Jurkat, Clone E6-1 (cell line): ENCODE results near the gene CDCP1.

Experiments used
- DNase-seq: peaks from one replicate; pipeline ENCODE4 v3.0.0-alpha.2; 2011; ENCODE audit warnings: low read depth, low spot score
- H3K4me3 ChIP-seq: 2 replicates; pipeline ENCODE4 v1.5.1; 2011; ENCODE audit warnings: mild to moderate bottlenecking, low read length, control low read depth, moderate library complexity

Gene CDCP1

DNA sequence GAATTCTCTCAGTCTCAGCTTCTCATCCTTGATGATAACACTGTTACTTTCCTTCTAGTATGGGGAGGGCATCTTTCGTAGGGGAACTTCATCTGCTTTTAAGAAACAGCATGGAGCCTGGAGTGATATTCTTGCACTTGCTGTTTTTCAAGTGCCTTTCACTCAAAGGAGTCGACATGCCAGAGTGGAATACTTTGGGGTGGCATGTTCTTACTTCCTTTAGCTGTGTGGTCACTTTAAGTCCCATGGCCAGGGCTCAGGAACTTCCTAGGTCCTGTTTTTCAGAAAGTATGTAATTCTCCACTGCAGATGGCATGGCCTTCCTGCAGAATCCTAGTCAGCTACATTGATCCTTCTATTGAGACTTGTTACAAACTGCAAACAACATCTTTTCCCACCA is 28.1 kb upstream of the CDCP1 start:
- H3K4me3 ChIP-seq: no peak overlapping the region
- no peak for DNase-seq

DNA sequence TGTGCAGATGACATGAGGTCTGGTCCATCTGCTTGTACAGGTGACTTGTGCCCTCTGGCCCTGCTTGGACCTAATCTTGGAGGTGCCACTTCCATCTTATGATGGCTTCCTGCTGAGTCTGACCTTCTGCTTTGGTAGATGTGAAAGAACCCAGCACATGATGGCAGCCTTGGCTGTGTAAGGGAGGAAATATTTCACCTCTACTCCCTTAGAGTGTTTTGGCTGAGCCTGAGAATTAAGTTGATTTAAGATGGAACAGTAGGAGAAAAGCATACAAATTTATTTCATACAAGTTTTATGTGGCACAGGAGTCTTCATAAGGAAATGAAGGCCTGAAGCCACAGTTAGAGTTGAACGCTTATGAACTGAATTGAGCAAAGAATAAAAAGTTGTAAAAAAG is 27.6 kb upstream of the CDCP1 start:
- no peak overlapping the region for H3K4me3 ChIP-seq
- no peak for DNase-seq

DNA sequence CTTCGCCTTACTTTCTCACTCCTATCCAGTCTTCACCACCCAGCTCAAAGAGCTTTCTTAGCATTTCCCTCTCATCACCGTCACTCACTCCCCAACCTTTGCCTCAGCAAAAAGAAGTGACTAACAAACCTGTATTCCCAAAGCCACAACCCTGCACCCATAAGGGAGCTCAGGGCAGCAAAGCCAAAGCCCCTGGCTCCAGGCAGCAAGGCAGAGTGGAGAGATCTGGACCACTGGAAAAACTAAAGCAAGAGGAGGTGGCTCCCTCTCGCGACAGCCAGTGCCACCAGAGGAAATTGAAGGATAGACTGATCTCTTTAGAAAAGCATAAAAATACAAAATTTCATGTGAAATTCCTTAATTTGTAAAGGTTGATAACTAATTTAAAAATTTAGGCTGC is 25.1 kb upstream of the CDCP1 start:
- H3K4me3 ChIP-seq: no peak overlapping the region
- no peak for DNase-seq

- no peak overlapping the region for H3K4me3 ChIP-seq
- no peak for DNase-seq
These were observed 23.9 kb upstream of the CDCP1 start for GRCh38 chr3:45170096-45170495.

DNA sequence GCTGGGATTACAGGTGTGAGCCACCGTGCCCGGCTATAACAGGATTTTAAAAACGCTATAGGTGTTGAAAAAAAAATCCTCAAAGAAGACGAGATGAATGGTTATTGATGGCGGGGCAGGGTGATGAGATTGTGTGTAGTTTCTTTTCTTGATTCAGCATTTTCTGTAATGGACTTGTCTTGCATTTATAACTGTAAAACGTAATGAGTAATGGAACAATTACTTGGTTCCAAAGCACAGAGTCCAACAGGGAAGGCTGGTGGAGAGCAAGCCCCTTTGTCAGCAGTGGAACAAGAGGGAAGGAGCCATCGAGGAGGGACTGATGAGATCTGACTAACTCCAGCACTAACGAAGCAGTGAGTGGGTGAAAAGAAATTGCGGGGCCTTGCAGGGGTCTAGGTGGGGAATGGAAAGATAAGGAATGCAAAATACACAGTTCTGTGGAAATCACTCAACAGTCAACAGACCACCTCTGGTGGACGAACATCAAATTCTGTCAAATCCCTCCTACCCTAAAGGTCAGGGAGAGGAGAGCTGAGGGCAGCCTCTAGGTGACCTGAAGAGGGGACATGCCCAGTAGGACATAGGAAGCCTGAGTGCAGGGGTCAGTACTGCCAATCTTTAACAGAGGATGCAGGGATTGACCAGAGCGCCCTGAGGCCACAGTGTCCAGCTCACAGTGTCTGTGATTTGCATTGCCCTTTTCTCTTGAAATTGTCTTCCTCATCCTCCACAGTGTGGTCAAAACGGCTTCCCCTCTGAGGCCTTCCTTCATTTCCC is 23.1 kb upstream of the CDCP1 start:
- DNase-seq: no peak

GRCh38 chr3:45168451-45168850 is 22.3 kb upstream of the CDCP1 start:
- H3K4me3 ChIP-seq: no peak overlapping the region
- no peak for DNase-seq

More for the DNA sequence above, 23.1 kb upstream of the CDCP1 start:
- no peak overlapping the region for H3K4me3 ChIP-seq

- peak overlapping the region; percentile 25 for H3K4me3 ChIP-seq
- DNase-seq: peak; percentile 93
These were observed 21.1 kb upstream of the CDCP1 start for GRCh38 chr3:45167011-45167911.

- no peak for DNase-seq
- no peak overlapping the region for H3K4me3 ChIP-seq
These were observed 20.2 kb upstream of the CDCP1 start for GRCh38 chr3:45166321-45166879.

DNA sequence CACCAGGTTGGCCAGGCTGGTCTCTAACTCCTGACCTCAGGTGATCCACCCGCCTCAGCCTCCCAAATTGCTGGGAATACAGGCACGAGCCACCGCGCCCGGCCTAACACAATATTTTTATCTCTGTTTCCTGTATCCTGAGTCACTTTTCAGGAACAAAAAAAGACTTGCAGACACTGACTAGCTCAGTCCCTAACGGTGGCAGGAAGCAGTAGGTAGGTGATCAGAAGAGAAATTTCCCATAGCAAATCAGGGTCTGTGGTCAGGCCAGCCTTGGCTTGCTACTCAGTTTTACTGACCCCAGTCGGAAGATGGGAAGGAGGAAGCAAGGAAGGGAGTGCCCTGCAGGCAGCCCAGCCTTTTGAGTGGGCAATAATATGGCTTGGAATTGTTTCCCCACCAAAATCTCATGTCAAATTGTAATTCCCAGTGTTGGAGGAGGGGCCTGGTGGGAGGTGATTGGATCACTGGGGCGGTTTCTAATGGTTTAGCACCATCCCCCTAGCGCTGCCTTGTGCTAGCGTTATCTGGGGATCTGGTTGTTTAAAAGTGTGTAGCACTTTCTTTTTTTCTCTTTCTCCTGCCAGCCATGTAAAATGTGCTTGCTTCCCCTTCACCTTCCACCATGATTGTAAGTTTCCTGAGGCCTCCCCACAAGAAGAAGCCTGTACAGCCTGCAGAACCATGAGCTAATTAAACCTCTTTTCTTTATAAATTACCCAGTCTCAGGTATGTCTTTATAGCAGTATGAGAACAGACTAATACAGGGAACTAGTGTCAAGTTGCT is 19.5 kb upstream of the CDCP1 start:
- no peak overlapping the region for H3K4me3 ChIP-seq
- no peak for DNase-seq

GRCh38 chr3:45164056-45164455 is 17.9 kb upstream of the CDCP1 start:
- no peak for DNase-seq
- no peak overlapping the region for H3K4me3 ChIP-seq

DNA sequence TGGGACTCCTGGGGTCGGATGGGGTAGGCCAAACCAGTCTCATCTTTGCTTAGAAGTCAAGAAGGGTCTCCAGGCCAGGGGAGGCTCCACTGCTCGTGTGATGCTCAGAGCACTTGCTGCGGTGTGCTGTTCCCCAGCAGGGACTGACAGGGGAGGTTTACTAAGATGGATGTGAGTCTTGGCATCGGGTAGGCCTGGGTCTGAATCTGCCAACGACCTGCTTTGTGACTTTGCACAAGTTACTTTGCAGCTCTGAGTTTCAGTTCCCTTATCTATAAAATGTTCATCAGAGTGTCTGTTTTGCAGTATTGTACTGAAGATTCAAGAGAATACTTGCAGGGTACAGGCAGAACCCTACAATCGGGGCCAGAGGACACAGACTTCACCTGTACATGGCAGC is 17.3 kb upstream of the CDCP1 start:
- H3K4me3 ChIP-seq: no peak overlapping the region
- DNase-seq: no peak

- no peak for DNase-seq
- H3K4me3 ChIP-seq: no peak overlapping the region
These were observed 8.5 kb upstream of the CDCP1 start for GRCh38 chr3:45154641-45155147.

DNA sequence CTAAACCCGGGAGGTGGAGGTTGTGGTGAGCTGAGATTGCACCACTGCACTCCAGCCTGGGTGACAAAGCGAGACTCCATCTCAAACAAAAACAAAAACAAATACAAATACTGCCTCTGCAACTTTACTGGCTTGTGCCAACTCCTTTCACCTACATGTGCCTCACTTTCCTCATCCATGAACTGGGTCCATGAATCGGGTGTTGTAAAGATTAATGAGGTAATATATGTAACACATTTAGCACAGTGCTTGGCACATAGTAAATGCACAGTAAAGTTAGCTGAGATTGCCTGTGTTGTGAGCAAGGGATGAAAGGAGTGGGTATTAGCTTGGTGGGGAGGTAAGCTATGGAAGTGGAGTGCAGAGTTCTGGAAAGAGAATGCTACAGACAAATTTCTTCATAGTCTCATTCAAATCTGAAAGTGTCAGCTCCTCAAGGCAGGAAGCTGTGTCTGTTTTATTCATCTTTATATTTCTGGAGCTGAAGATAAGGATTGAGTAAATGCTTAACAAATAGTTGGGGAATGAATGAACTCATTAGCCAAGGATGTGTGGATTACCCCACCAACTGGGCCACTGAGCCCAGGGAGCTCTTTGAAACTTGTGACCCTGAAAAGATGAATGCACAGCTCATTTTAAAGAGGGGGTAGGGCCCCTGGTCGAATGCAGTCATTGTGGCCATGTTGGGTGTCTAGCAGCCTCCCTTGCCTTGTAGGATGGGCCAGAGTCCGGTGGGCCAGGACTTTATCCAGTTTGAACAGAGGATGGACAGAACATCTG is 7.7 kb upstream of the CDCP1 start:
- no peak for DNase-seq
- H3K4me3 ChIP-seq: no peak overlapping the region

GRCh38 chr3:45152307-45152706 is 6.1 kb upstream of the CDCP1 start:
- DNase-seq: no peak
- H3K4me3 ChIP-seq: no peak overlapping the region

DNA sequence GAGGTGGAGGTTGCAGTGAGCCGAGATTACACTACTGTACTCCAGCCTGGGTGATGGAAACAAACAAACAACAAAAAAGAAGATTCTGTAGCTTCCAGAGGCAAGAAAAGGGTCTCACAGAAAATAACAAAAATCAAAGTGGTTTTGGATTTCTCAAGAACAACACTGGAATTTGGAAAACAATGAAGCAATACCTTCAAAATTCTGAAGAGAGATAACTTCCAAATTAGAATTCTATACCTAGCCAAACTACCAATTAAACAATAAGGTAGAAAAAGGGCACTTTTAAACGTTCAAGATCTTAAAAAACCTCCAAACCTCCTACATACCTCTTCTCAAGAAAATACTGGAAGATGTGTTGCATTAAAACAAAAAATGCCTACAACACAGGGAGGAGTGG is 4.9 kb upstream of the CDCP1 start:
- no peak for DNase-seq
- H3K4me3 ChIP-seq: no peak overlapping the region

GRCh38 chr3:45148921-45149320 is 2.7 kb upstream of the CDCP1 start:
- no peak for DNase-seq
- H3K4me3 ChIP-seq: no peak overlapping the region

DNA sequence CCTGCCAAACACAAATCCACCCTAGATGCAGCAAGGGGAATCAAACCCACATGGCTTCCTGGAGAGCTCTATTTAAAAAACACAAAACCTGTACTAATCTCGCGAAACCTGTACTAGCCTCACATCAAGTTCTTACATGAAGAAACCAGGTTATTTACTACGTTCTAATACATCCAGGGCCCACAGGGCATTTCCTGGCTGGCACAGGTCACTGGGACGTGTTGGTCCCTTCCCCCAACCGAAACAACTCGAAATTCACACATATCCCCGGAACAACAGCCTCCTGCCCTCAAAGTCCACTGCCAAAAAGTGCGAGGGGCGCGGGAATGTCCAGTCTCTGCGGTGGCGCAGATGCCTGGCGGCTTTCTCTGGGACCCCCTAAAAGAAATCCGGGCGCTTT is 955 bp downstream of the CDCP1 start:
- no peak for DNase-seq
- H3K4me3 ChIP-seq: no peak overlapping the region
